ENCODE data around the gene GMCL2. TPM values are rescaled to one million over a fixed set of nuclear protein-coding genes. Genes with fewer than 3 reads are reported as not detected.

GMCL2 gene
- total and polyA plus RNA-seq, 2 experiments from 2014 or later = 0.07 TPM; not detected in 1

DNA sequence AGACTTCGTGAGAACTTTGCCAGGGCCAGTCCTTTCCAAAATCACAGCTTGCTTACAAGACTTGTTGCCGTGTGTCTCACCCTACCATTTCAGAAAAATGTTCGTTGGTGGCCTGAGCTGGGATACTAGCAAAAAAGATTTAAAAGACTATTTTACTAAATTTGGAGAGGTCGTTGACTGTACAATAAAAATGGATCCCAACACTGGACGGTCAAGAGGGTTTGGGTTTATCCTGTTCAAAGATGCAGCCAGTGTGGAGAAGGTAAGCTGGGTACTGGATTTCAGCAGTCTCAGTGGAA lies 18.5 kb upstream of the GMCL2 start:
- H3F3A ChIP-seq (replicated peaks; ENCODE audit: low read depth) = peaks cover 53% of the 10 kb centered on the region
- no peaks in the 10 kb centered on the region for H3K9me2 ChIP-seq (ENCODE audit: insufficient read depth)
- peaks cover 23% of the 10 kb centered on the region for H3K4me1 ChIP-seq (ENCODE audit: insufficient read depth)
- ATAC-seq = no peak
- peak overlapping the region; percentile 50 for H3K27ac Mint-ChIP-seq
- H3K4me2 ChIP-seq = peak overlapping the region; percentile 99
- no peak overlapping the region for H2AFZ ChIP-seq
- H3K4me3 ChIP-seq = peak overlapping the region; percentile 100
- H3K27ac ChIP-seq (ENCODE audit: low read depth) = peak overlapping the region; percentile 84
- peaks cover 8% of the 10 kb centered on the region for H3K9me3 Mint-ChIP-seq
- peaks cover 52% of the 10 kb centered on the region for H4K20me1 ChIP-seq (replicated peaks; ENCODE audit: insufficient read depth)
- no peaks in the 10 kb centered on the region for H3K27me3 ChIP-seq (ENCODE audit: insufficient read depth)
- no peak for TF ChIP-seq EZH2 (IDR thresholded peaks at IDR 0.05; ENCODE audit: low read depth, unreplicated experiment)
- no peak for TF ChIP-seq CREB1 (CRISPR knock-in tag; IDR thresholded peaks at IDR 0.05; ENCODE audit: low read depth)
- TF ChIP-seq, protein P1, sequence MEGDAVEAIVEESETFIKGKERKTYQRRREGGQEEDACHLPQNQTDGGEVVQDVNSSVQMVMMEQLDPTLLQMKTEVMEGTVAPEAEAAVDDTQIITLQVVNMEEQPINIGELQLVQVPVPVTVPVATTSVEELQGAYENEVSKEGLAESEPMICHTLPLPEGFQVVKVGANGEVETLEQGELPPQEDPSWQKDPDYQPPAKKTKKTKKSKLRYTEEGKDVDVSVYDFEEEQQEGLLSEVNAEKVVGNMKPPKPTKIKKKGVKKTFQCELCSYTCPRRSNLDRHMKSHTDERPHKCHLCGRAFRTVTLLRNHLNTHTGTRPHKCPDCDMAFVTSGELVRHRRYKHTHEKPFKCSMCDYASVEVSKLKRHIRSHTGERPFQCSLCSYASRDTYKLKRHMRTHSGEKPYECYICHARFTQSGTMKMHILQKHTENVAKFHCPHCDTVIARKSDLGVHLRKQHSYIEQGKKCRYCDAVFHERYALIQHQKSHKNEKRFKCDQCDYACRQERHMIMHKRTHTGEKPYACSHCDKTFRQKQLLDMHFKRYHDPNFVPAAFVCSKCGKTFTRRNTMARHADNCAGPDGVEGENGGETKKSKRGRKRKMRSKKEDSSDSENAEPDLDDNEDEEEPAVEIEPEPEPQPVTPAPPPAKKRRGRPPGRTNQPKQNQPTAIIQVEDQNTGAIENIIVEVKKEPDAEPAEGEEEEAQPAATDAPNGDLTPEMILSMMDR (conservative IDR thresholded peaks at IDR 0.05; ENCODE audit: low read depth in 2 of 2) = no peak
- no peak for TF ChIP-seq ZNF114 (CRISPR knock-in tag; IDR thresholded peaks at IDR 0.05)
- TF ChIP-seq, protein P2, sequence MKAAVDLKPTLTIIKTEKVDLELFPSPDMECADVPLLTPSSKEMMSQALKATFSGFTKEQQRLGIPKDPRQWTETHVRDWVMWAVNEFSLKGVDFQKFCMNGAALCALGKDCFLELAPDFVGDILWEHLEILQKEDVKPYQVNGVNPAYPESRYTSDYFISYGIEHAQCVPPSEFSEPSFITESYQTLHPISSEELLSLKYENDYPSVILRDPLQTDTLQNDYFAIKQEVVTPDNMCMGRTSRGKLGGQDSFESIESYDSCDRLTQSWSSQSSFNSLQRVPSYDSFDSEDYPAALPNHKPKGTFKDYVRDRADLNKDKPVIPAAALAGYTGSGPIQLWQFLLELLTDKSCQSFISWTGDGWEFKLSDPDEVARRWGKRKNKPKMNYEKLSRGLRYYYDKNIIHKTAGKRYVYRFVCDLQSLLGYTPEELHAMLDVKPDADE (IDR thresholded peaks at IDR 0.05) = no peak
- TF ChIP-seq, protein P3, sequence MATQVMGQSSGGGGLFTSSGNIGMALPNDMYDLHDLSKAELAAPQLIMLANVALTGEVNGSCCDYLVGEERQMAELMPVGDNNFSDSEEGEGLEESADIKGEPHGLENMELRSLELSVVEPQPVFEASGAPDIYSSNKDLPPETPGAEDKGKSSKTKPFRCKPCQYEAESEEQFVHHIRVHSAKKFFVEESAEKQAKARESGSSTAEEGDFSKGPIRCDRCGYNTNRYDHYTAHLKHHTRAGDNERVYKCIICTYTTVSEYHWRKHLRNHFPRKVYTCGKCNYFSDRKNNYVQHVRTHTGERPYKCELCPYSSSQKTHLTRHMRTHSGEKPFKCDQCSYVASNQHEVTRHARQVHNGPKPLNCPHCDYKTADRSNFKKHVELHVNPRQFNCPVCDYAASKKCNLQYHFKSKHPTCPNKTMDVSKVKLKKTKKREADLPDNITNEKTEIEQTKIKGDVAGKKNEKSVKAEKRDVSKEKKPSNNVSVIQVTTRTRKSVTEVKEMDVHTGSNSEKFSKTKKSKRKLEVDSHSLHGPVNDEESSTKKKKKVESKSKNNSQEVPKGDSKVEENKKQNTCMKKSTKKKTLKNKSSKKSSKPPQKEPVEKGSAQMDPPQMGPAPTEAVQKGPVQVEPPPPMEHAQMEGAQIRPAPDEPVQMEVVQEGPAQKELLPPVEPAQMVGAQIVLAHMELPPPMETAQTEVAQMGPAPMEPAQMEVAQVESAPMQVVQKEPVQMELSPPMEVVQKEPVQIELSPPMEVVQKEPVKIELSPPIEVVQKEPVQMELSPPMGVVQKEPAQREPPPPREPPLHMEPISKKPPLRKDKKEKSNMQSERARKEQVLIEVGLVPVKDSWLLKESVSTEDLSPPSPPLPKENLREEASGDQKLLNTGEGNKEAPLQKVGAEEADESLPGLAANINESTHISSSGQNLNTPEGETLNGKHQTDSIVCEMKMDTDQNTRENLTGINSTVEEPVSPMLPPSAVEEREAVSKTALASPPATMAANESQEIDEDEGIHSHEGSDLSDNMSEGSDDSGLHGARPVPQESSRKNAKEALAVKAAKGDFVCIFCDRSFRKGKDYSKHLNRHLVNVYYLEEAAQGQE (IDR thresholded peaks at IDR 0.05; ENCODE audit: unreplicated experiment) = no peak
- TF ChIP-seq JUNB (IDR thresholded peaks at IDR 0.05; ENCODE audit: unreplicated experiment) = no peak
- no peak for TF ChIP-seq NANOG (IDR thresholded peaks at IDR 0.05; ENCODE audit: borderline replicate concordance)
- no peak for TF ChIP-seq POLR2AphosphoS5 (IDR thresholded peaks at IDR 0.05; ENCODE audit: low read depth)
- no peak for TF ChIP-seq STAT1 (IDR thresholded peaks at IDR 0.05; ENCODE audit: unreplicated experiment)
- no peak for TF ChIP-seq ZNF331 (CRISPR knock-in tag; IDR thresholded peaks at IDR 0.05; ENCODE audit: low read depth)
- TF ChIP-seq EZH2phosphoT487 (IDR thresholded peaks at IDR 0.05; ENCODE audit: unreplicated experiment) = no peak
- TF ChIP-seq, protein P4, sequence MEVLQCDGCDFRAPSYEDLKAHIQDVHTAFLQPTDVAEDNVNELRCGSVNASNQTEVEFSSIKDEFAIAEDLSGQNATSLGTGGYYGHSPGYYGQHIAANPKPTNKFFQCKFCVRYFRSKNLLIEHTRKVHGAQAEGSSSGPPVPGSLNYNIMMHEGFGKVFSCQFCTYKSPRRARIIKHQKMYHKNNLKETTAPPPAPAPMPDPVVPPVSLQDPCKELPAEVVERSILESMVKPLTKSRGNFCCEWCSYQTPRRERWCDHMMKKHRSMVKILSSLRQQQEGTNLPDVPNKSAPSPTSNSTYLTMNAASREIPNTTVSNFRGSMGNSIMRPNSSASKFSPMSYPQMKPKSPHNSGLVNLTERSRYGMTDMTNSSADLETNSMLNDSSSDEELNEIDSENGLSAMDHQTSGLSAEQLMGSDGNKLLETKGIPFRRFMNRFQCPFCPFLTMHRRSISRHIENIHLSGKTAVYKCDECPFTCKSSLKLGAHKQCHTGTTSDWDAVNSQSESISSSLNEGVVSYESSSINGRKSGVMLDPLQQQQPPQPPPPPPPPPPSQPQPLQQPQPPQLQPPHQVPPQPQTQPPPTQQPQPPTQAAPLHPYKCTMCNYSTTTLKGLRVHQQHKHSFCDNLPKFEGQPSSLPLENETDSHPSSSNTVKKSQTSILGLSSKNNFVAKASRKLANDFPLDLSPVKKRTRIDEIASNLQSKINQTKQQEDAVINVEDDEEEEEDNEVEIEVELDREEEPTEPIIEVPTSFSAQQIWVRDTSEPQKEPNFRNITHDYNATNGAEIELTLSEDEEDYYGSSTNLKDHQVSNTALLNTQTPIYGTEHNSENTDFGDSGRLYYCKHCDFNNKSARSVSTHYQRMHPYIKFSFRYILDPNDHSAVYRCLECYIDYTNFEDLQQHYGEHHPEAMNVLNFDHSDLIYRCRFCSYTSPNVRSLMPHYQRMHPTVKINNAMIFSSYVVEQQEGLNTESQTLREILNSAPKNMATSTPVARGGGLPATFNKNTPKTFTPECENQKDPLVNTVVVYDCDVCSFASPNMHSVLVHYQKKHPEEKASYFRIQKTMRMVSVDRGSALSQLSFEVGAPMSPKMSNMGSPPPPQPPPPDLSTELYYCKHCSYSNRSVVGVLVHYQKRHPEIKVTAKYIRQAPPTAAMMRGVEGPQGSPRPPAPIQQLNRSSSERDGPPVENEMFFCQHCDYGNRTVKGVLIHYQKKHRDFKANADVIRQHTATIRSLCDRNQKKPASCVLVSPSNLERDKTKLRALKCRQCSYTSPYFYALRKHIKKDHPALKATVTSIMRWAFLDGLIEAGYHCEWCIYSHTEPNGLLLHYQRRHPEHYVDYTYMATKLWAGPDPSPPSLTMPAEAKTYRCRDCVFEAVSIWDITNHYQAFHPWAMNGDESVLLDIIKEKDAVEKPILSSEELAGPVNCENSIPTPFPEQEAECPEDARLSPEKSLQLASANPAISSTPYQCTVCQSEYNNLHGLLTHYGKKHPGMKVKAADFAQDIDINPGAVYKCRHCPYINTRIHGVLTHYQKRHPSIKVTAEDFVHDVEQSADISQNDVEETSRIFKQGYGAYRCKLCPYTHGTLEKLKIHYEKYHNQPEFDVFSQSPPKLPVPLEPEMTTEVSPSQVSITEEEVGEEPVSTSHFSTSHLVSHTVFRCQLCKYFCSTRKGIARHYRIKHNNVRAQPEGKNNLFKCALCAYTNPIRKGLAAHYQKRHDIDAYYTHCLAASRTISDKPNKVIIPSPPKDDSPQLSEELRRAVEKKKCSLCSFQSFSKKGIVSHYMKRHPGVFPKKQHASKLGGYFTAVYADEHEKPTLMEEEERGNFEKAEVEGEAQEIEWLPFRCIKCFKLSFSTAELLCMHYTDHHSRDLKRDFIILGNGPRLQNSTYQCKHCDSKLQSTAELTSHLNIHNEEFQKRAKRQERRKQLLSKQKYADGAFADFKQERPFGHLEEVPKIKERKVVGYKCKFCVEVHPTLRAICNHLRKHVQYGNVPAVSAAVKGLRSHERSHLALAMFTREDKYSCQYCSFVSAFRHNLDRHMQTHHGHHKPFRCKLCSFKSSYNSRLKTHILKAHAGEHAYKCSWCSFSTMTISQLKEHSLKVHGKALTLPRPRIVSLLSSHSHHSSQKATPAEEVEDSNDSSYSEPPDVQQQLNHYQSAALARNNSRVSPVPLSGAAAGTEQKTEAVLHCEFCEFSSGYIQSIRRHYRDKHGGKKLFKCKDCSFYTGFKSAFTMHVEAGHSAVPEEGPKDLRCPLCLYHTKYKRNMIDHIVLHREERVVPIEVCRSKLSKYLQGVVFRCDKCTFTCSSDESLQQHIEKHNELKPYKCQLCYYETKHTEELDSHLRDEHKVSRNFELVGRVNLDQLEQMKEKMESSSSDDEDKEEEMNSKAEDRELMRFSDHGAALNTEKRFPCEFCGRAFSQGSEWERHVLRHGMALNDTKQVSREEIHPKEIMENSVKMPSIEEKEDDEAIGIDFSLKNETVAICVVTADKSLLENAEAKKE (CRISPR knock-in tag; IDR thresholded peaks at IDR 0.05) = no peak
- H3K36me3 ChIP-seq (ENCODE audit: insufficient read depth) = peaks cover 53% of the 10 kb centered on the region
- H3K36me3 Mint-ChIP-seq (ENCODE audit: low read depth) = peaks cover 59% of the 10 kb centered on the region
- H3K79me2 ChIP-seq (replicated peaks; ENCODE audit: insufficient read depth) = peaks cover 56% of the 10 kb centered on the region
- H3K27me3 Mint-ChIP-seq (ENCODE audit: insufficient read depth, low read depth, poor library complexity) = peaks cover 32% of the 10 kb centered on the region
- DNase-seq (ENCODE audit: low spot score) = no peak
- peaks cover 38% of the 10 kb centered on the region for H3K4me1 Mint-ChIP-seq
- H3K4me3 Mint-ChIP-seq = peak overlapping the region; percentile 90

Measured in GM23338 (cell line).